ENCODE data around the gene RYR2. TPM values are rescaled to one million over a fixed set of nuclear protein-coding genes. Genes with fewer than 3 reads are reported as not detected.

Gene RYR2
- total and polyA plus RNA-seq, 9 of the 15 experiments (the other 6 are each of a cell fraction or from before 2014, with no cell fraction given) = 0.03 to 0.42 (median 0.14) TPM

DNA sequence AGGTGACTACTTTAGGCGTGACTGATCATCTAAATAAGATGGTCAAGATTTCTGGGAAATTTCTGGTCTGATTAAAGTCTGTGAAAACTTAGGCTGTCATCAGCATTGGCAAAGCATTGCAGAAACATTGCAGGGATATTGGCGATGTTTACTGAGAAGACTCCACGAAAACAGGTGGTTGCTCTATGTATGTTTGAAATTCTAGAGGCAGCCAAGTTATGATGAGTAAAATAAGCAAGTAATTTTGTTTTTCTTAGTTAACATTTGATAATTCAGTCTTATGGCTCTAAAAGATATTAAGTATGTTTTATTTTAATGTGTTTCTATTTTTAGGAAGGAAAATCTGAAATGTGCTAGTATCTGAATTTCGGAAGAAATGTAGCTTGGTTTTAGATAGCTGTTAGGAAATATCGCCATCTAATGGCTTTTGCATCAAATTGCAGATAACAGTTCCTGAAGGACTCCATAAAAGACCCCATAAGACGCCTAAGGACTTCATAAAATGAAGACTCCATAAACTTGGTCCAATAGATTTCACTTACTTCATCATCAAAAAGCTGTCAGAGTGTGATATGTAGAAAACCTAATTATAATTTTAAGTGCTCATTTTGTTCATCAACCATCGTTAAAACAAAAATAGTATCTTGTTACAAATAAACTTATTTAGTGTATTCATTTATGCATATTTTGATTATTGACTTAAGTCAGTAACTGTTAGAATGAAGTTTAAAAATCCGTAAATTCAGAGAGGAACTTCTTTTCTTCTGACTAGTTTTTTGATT is 344.6 kb downstream of the RYR2 start (continued):
- TF ChIP-seq CTCF (IDR thresholded peaks at IDR 0.05 in 2 of 3, conservative IDR thresholded peaks at IDR 0.05 in 1 of 3; ENCODE audit: insufficient read depth in 2 of 3, low read depth in 1 of 3, low read length in 3 of 3) (peak; percentile 42 to 76 (median 62); a peak in 5 of 6 replicates), CBFA2T2 (conservative IDR thresholded peaks at IDR 0.05) (no peak), SMC3 (conservative IDR thresholded peaks at IDR 0.05; ENCODE audit: insufficient read depth, low read depth, low read length) (0 out of 2 replicates have a peak, but pooled peaks have one; percentile 41), RBM25 (IDR thresholded peaks at IDR 0.05; ENCODE audit: low read depth, low read length, severe bottlenecking) (no peak), NR1H2 (CRISPR knock-in tag; IDR thresholded peaks at IDR 0.05) (no peak), KDM1A (IDR thresholded peaks at IDR 0.05) (no peak)

DNA sequence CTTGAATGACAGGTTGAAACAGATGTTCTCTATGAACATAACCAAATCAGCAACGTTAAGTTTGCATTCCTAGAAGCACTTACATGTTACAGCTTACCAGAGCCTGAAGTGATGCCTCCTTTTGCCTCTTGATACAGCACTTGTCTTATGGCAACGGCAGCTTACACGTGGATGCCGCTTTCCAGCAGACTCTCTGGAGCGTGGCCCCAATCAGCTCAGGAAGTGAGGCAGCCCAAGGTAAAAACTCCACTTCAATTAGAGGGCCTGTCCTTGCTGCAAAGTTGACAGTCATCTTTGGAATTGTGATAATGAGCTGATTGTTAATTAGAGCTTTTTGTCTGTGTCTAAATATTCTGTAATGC is 345.1 kb downstream of the RYR2 start:
- ATAC-seq = no peak
- Histone ChIP-seq H3K36me3 (ENCODE audit: control insufficient read depth, insufficient read depth, low read length) (no peaks in the 10 kb centered on the region), H3K9me3 (replicated peaks; ENCODE audit: control insufficient read depth, insufficient read depth, low read depth, low read length) (no peaks in the 10 kb centered on the region), H3K4me3 (no peak overlapping the region), H4K20me1 (replicated peaks; ENCODE audit: control insufficient read depth, insufficient read depth, low read length) (no peaks in the 10 kb centered on the region), H2AFZ (ENCODE audit: low read depth, low read length) (no peak overlapping the region), H3K79me2 (ENCODE audit: control insufficient read depth, insufficient read depth, low read length) (no peaks in the 10 kb centered on the region), H3K9ac (ENCODE audit: insufficient read depth in 1 of 2, low read depth in 2 of 2, low read length in 2 of 2) (no peak overlapping the region), H3K4me2 (ENCODE audit: insufficient read depth, low read length) (no peak overlapping the region), H3K27me3 (ENCODE audit: control insufficient read depth in 2 of 2, insufficient read depth in 2 of 2, low read length in 2 of 2) (no peaks in the 10 kb centered on the region), H3K9me1 (ENCODE audit: control insufficient read depth, insufficient read depth, low read length) (no peaks in the 10 kb centered on the region), H3K4me1 (replicated peaks in 1 of 2; ENCODE audit: control insufficient read depth in 2 of 2, insufficient read depth in 2 of 2, low read length in 2 of 2) (no peaks in the 10 kb centered on the region), H3K27ac (ENCODE audit: extremely low read depth, low read depth, low read length) (no peak overlapping the region)
- ChIA-PET POLR2A (interaction anchor here (1.0 kb wide), 1 partner anchor 783 kb away, joined by 4 read pairs; the partner anchor contains the start of gene HEATR1), CTCF (ENCODE audit: low intra/inter-chr PET ratio) (interaction anchor here (0.6 kb wide), 1 partner anchor 102 kb away, joined by 3 read pairs; no protein-coding TSS in a partner anchor)
- FAIRE-seq = no peak
- BruUV-seq (replicated peaks) = no TSS peak
- no peak for DNase-seq (ENCODE audit: extremely low read depth in 1 of 4, low spot score in 3 of 4)
- WGBS (ENCODE audit: insufficient coverage, low coverage, missing lambda C conversion rate) = 0% methylated on average over 5 of the region's 5 CpGs
- in situ Hi-C loops (cut with MboI) (loop anchor here (10.0 to 25.0 kb wide), 4 partner anchors 650 to 1275 kb away; no protein-coding TSS in a partner anchor), intact Hi-C loops (cut with micrococcal nuclease) (loop anchor here (2.0 to 10.0 kb wide), 4 partner anchors 178 to 872 kb away; no protein-coding TSS in a partner anchor)
- no peak for TF ChIP-seq NFRKB (IDR thresholded peaks at IDR 0.05; ENCODE audit: low read depth)
- no peak for TF ChIP-seq ARHGAP35 (IDR thresholded peaks at IDR 0.05; ENCODE audit: partially characterized antibody)
- no peak for TF ChIP-seq ZNF277 (CRISPR knock-in tag; IDR thresholded peaks at IDR 0.05; ENCODE audit: borderline replicate concordance)
- TF ChIP-seq, protein P1, sequence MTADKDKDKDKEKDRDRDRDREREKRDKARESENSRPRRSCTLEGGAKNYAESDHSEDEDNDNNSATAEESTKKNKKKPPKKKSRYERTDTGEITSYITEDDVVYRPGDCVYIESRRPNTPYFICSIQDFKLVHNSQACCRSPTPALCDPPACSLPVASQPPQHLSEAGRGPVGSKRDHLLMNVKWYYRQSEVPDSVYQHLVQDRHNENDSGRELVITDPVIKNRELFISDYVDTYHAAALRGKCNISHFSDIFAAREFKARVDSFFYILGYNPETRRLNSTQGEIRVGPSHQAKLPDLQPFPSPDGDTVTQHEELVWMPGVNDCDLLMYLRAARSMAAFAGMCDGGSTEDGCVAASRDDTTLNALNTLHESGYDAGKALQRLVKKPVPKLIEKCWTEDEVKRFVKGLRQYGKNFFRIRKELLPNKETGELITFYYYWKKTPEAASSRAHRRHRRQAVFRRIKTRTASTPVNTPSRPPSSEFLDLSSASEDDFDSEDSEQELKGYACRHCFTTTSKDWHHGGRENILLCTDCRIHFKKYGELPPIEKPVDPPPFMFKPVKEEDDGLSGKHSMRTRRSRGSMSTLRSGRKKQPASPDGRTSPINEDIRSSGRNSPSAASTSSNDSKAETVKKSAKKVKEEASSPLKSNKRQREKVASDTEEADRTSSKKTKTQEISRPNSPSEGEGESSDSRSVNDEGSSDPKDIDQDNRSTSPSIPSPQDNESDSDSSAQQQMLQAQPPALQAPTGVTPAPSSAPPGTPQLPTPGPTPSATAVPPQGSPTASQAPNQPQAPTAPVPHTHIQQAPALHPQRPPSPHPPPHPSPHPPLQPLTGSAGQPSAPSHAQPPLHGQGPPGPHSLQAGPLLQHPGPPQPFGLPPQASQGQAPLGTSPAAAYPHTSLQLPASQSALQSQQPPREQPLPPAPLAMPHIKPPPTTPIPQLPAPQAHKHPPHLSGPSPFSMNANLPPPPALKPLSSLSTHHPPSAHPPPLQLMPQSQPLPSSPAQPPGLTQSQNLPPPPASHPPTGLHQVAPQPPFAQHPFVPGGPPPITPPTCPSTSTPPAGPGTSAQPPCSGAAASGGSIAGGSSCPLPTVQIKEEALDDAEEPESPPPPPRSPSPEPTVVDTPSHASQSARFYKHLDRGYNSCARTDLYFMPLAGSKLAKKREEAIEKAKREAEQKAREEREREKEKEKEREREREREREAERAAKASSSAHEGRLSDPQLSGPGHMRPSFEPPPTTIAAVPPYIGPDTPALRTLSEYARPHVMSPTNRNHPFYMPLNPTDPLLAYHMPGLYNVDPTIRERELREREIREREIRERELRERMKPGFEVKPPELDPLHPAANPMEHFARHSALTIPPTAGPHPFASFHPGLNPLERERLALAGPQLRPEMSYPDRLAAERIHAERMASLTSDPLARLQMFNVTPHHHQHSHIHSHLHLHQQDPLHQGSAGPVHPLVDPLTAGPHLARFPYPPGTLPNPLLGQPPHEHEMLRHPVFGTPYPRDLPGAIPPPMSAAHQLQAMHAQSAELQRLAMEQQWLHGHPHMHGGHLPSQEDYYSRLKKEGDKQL (CRISPR knock-in tag; IDR thresholded peaks at IDR 0.05; ENCODE audit: borderline replicate concordance) = no peak
- TF ChIP-seq ZBED1 (IDR thresholded peaks at IDR 0.05) = no peak
